GM18511 (cell line): ENCODE results near the gene CPXM1.
"Not testable (repeated sequence)": the region's sequence is repeated elsewhere in the genome, so short reads cannot be mapped to it uniquely, and the experiment has no call there.

Source experiments
- ATAC-seq: cut with Tn5 transposase; IDR thresholded peaks from one replicate; pipeline ENCODE4 v1.9.1; 2021; ENCODE audit warnings: mild to moderate bottlenecking, moderate library complexity; ENCODE audit not compliant: unreplicated experiment

Gene CPXM1

GRCh38 chr20:2770091-2770490, 30.3 kb downstream of the CPXM1 start:
- not testable (repeated sequence) for ATAC-seq

GRCh38 chr20:2768632-2769015, 31.8 kb downstream of the CPXM1 start:
- no peak for ATAC-seq

GRCh38 chr20:2767768-2768631, 32.4 kb downstream of the CPXM1 start:
- ATAC-seq, result no peak

- no peak for ATAC-seq
Observed at GRCh38 chr20:2763186-2763585, 37.2 kb downstream of the CPXM1 start.

- no peak for ATAC-seq
Observed at GRCh38 chr20:2762578-2763131, 37.8 kb downstream of the CPXM1 start.

- no peak for ATAC-seq
Observed at GRCh38 chr20:2761885-2762284, 38.5 kb downstream of the CPXM1 start.

GRCh38 chr20:2760952-2761305, 39.5 kb downstream of the CPXM1 start:
- no peak for ATAC-seq

GRCh38 chr20:2760297-2760951, 40.0 kb downstream of the CPXM1 start:
- no peak for ATAC-seq

- ATAC-seq, result no peak
Observed at GRCh38 chr20:2759603-2760296, 40.7 kb downstream of the CPXM1 start.

GRCh38 chr20:2759143-2759542, 41.3 kb downstream of the CPXM1 start:
- ATAC-seq, result no peak

- ATAC-seq, result no peak
Observed at GRCh38 chr20:2757969-2758368, 42.5 kb downstream of the CPXM1 start.

GRCh38 chr20:2757001-2757400, 43.4 kb downstream of the CPXM1 start:
- ATAC-seq, result no peak

GRCh38 chr20:2756056-2756611, 44.3 kb downstream of the CPXM1 start:
- ATAC-seq, result no peak

- no peak for ATAC-seq
Observed at GRCh38 chr20:2755451-2756055, 44.9 kb downstream of the CPXM1 start.

GRCh38 chr20:2754424-2754823, 46.0 kb downstream of the CPXM1 start:
- no peak for ATAC-seq

- no peak for ATAC-seq
Observed at GRCh38 chr20:2753461-2754040, 46.9 kb downstream of the CPXM1 start.

GRCh38 chr20:2752567-2753460, 47.6 kb downstream of the CPXM1 start:
- ATAC-seq, result no peak

GRCh38 chr20:2751878-2752566, 48.4 kb downstream of the CPXM1 start:
- ATAC-seq, result no peak

GRCh38 chr20:2751347-2751877, 49.0 kb downstream of the CPXM1 start:
- no peak for ATAC-seq
